ENCODE measurements around the gene MAD1L1.

- TF ChIP-seq CTCF (conservative IDR thresholded peaks at IDR 0.05; ENCODE audit: low read depth, low read length) = no peak
- no peak for TF ChIP-seq EZH2 (IDR thresholded peaks at IDR 0.05; ENCODE audit: borderline replicate concordance, low read depth, low read length, poor library complexity, severe bottlenecking)
Observed at GRCh38 chr7:1889556-1890181, 343.1 kb downstream of the MAD1L1 start.
